Sigmoid colon (tissue), 4 donors: Measurements from ENCODE around the gene ESD.

Experiments used
- EP300 ChIP-seq, 4 donors: sonication (generic); formaldehyde crosslinking; IDR thresholded peaks; one replicate each; pipeline ENCODE4 v1.6.1; 2017; ENCODE audit warnings: antibody characterized with exemption in 4 of 4
- POLR2A ChIP-seq, 2 donors: fragments of 450-650 bp; IDR thresholded peaks; one replicate each; pipeline ENCODE4 v1.6.1; 2016; ENCODE audit warnings: antibody characterized with exemption in 2 of 2, mild to moderate bottlenecking in 2 of 2, moderate library complexity in 2 of 2
- POLR2AphosphoS5 ChIP-seq, 4 donors: sonication (generic); formaldehyde crosslinking; IDR thresholded peaks; one replicate each; pipeline ENCODE4 v1.6.1; 2017; ENCODE audit warnings: antibody characterized with exemption in 4 of 4
- TF ChIP-seq, protein P1 (sequence below), 4 experiments: fragments of 450-650 bp in 3 of 4; fragments of 200-600 bp in 1 of 4; IDR thresholded peaks; one replicate each; pipeline ENCODE4 v1.5.1; 2016 to 2019; ENCODE audit warnings: antibody characterized with exemption in 4 of 4, mild to moderate bottlenecking in 3 of 4, moderate library complexity in 2 of 4

DNA sequence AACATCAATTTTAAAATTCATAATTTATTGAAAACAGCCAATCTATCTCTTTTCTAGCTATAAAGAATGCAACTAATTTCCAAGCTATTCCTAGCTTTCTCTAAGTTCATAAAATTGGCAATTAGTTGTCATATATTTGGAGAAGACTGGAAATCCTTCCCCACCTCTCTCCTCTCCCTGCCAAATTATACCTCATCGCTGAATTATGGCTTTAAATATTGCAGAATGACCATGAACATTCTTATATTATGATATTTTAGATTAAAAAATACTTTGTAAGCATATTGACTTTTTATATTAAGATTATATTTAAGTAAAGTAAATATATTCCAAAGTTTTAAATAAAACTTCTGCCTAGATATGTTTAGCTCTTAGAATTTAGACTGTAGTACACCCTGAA is 58.2 kb downstream of the ESD start:
- TF ChIP-seq, protein P1, sequence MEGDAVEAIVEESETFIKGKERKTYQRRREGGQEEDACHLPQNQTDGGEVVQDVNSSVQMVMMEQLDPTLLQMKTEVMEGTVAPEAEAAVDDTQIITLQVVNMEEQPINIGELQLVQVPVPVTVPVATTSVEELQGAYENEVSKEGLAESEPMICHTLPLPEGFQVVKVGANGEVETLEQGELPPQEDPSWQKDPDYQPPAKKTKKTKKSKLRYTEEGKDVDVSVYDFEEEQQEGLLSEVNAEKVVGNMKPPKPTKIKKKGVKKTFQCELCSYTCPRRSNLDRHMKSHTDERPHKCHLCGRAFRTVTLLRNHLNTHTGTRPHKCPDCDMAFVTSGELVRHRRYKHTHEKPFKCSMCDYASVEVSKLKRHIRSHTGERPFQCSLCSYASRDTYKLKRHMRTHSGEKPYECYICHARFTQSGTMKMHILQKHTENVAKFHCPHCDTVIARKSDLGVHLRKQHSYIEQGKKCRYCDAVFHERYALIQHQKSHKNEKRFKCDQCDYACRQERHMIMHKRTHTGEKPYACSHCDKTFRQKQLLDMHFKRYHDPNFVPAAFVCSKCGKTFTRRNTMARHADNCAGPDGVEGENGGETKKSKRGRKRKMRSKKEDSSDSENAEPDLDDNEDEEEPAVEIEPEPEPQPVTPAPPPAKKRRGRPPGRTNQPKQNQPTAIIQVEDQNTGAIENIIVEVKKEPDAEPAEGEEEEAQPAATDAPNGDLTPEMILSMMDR (IDR thresholded peaks at IDR 0.05), result no peak
- TF ChIP-seq POLR2AphosphoS5 (IDR thresholded peaks at IDR 0.05) (no peak), POLR2A (IDR thresholded peaks at IDR 0.05) (no peak), EP300 (IDR thresholded peaks at IDR 0.05) (no peak)
